ENCODE results near the gene BABAM2.
A peak's percentile ranks its signal among the peaks of the same experiment; 100 is the strongest.

Gene BABAM2

DNA sequence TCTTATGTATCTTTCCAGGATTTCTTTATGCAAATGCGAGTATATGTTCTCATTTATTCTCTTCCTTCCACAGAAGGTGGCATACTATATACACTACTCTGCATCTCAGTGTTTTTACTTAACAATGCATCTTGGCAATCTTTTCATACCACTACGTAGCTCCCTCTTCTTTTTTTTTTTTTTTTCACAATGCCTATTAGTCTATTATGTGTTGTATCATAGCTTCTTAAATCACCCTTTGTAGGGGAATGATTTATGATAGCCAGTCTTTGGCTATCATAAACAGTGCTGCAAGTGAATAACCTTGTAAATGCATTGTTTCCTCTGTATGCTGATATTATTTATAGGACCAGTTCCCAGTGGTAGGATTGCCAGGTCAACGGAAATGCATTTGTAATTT is 204.2 kb downstream of the BABAM2 start:
- Histone ChIP-seq H3K4me3 (ENCODE audit: low read depth, low read length) (no peak overlapping the region), H3K9me3 (ENCODE audit: severe bottlenecking) (no peaks in the 10 kb centered on the region), H3K36me3 (no peaks in the 10 kb centered on the region), H3K27ac (no peak overlapping the region), H3K27me3 (ENCODE audit: insufficient read depth, low read depth, severe bottlenecking) (no peaks in the 10 kb centered on the region)
- no peak for DNase-seq
- TF ChIP-seq, protein P1, sequence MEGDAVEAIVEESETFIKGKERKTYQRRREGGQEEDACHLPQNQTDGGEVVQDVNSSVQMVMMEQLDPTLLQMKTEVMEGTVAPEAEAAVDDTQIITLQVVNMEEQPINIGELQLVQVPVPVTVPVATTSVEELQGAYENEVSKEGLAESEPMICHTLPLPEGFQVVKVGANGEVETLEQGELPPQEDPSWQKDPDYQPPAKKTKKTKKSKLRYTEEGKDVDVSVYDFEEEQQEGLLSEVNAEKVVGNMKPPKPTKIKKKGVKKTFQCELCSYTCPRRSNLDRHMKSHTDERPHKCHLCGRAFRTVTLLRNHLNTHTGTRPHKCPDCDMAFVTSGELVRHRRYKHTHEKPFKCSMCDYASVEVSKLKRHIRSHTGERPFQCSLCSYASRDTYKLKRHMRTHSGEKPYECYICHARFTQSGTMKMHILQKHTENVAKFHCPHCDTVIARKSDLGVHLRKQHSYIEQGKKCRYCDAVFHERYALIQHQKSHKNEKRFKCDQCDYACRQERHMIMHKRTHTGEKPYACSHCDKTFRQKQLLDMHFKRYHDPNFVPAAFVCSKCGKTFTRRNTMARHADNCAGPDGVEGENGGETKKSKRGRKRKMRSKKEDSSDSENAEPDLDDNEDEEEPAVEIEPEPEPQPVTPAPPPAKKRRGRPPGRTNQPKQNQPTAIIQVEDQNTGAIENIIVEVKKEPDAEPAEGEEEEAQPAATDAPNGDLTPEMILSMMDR (IDR thresholded peaks at IDR 0.05; ENCODE audit: low read depth, low read length), result no peak

- Histone ChIP-seq H3K9me3 (ENCODE audit: severe bottlenecking) (no peaks in the 10 kb centered on the region), H3K27me3 (ENCODE audit: insufficient read depth, low read depth, severe bottlenecking) (no peaks in the 10 kb centered on the region), H3K27ac (peak overlapping the region; percentile 27), H3K4me3 (ENCODE audit: low read depth, low read length) (no peak overlapping the region), H3K36me3 (no peaks in the 10 kb centered on the region)
- DNase-seq, result no peak
- TF ChIP-seq, protein P1 (IDR thresholded peaks at IDR 0.05; ENCODE audit: low read depth, low read length), result no peak
Measured at GRCh38 chr2:28095622-28096021, 205.1 kb downstream of the BABAM2 start.

- no peaks in the 10 kb centered on the region for H3K36me3 ChIP-seq
- no peak overlapping the region for H3K27ac ChIP-seq
- TF ChIP-seq, protein P1 (IDR thresholded peaks at IDR 0.05; ENCODE audit: low read depth, low read length), result no peak
- H3K27me3 ChIP-seq (ENCODE audit: insufficient read depth, low read depth, severe bottlenecking), result no peaks in the 10 kb centered on the region
- DNase-seq, result no peak
- no peaks in the 10 kb centered on the region for H3K9me3 ChIP-seq (ENCODE audit: severe bottlenecking)
- no peak overlapping the region for H3K4me3 ChIP-seq (ENCODE audit: low read depth, low read length)
Measured at GRCh38 chr2:28096421-28096820, 205.9 kb downstream of the BABAM2 start.

DNA sequence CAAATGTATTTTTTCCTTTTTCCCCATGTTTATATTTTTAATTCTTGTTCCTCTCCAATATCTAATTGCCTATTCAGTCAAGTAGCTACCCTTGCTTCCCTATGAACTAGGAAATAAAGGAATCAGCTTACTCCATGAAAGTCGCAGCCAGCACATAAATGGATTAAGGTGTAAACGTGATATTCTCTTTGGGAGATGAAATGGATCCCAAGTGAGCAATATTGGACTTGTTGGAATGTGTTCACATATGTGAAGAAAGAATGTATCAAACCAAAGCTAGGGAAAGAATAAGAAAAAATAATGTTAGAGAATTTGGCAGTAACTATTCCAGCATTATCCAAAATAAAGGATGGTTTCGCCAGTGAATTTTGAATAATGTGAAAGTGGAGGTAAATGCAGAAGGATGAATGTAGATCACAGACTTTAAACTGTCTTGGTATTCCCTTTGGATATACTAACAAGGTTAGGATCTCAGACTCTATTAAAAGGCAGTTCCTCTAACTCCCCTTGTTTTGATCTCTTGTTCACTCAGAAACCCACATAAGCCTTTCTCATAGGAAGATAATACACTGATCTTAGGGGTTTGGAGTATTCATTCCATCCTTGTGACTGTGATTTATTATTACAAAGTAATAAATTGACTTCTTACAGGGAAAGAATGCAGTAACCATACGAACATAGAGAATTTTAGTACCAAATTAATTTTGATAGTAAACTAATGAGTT is 208.1 kb downstream of the BABAM2 start:
- H3K27me3 ChIP-seq (ENCODE audit: insufficient read depth, low read depth, severe bottlenecking), result no peaks in the 10 kb centered on the region
- no peak overlapping the region for H3K27ac ChIP-seq
- no peak overlapping the region for H3K4me3 ChIP-seq (ENCODE audit: low read depth, low read length)
- TF ChIP-seq, protein P1 (IDR thresholded peaks at IDR 0.05; ENCODE audit: low read depth, low read length), result no peak
- no peaks in the 10 kb centered on the region for H3K9me3 ChIP-seq (ENCODE audit: severe bottlenecking)
- DNase-seq, result no peak
- H3K36me3 ChIP-seq, result no peaks in the 10 kb centered on the region

GRCh38 chr2:28101123-28101522 is 210.6 kb downstream of the BABAM2 start:
- no peak for DNase-seq
- Histone ChIP-seq H3K27ac (no peak overlapping the region), H3K27me3 (ENCODE audit: insufficient read depth, low read depth, severe bottlenecking) (no peaks in the 10 kb centered on the region), H3K4me3 (ENCODE audit: low read depth, low read length) (no peak overlapping the region), H3K36me3 (no peaks in the 10 kb centered on the region), H3K9me3 (ENCODE audit: severe bottlenecking) (no peaks in the 10 kb centered on the region)
- TF ChIP-seq, protein P1 (IDR thresholded peaks at IDR 0.05; ENCODE audit: low read depth, low read length), result no peak

- Histone ChIP-seq H3K27ac (no peak overlapping the region), H3K9me3 (ENCODE audit: severe bottlenecking) (no peaks in the 10 kb centered on the region), H3K27me3 (ENCODE audit: insufficient read depth, low read depth, severe bottlenecking) (no peaks in the 10 kb centered on the region), H3K4me3 (ENCODE audit: low read depth, low read length) (no peak overlapping the region), H3K36me3 (no peaks in the 10 kb centered on the region)
- TF ChIP-seq, protein P1 (IDR thresholded peaks at IDR 0.05; ENCODE audit: low read depth, low read length), result no peak
- DNase-seq, result no peak
Measured at GRCh38 chr2:28101892-28102291, 211.4 kb downstream of the BABAM2 start.

Measured in WERI-Rb-1 (cell line).